H1 (cell line): ENCODE data around the gene GAK. TPM values are rescaled to one million over a fixed set of nuclear protein-coding genes. Genes with fewer than 3 reads are reported as not detected.

Experiments used
- CTCF ChIA-PET: fragments of 300-600 bp; sonication (Branson Sonifier 250); formaldehyde crosslinking; loops from one replicate; lab custom pipeline; 2021; ENCODE audit not compliant: partially characterized antibody; lab: Charles Lee
- POLR2A ChIA-PET: fragments of 300-600 bp; sonication (Branson Sonifier 250); formaldehyde crosslinking; loops from one replicate; lab custom pipeline; 2021; ENCODE audit warnings: inconsistent platforms; ENCODE audit not compliant: partially characterized antibody; lab: Charles Lee
- DNase-seq, 2 experiments: peaks; one replicate each; pipeline versions ENCODE4 v3.0.0 to v3.0.0-alpha.2; 2010 to 2022; ENCODE audit warnings: low spot score in 2 of 2, low read depth in 1 of 2, mixed read lengths in 1 of 2
- FAIRE-seq: peaks from 2 replicates; lab custom pipeline; 2011; peaks lifted over from hg19 to GRCh38; lab: Jason Lieb, UNC
- H2AFZ ChIP-seq: 2 replicates; pipeline ENCODE4 v1.8.1; 2012; ENCODE audit warnings: low read length, inconsistent platforms
- H2AK5ac ChIP-seq: 2 replicates; pipeline ENCODE4 v1.6.1; 2013; ENCODE audit warnings: low read depth, low read length
- H2BK120ac ChIP-seq: replicated peaks from 2 replicates; pipeline ENCODE3; 2013; ENCODE audit warnings: low read depth, low read length, inconsistent platforms
- H2BK12ac ChIP-seq: 2 replicates; pipeline ENCODE4 v1.6.1; 2013; ENCODE audit warnings: low read depth, low read length
- H2BK15ac ChIP-seq: 2 replicates; pipeline ENCODE4 v1.6.1; 2013; ENCODE audit warnings: low read length
- H2BK20ac ChIP-seq: 2 replicates; pipeline ENCODE4 v1.6.1; 2013; ENCODE audit warnings: low read length
- H2BK5ac ChIP-seq: 2 replicates; pipeline ENCODE4 v1.6.1; 2013; ENCODE audit warnings: low read depth, low read length
- H3K14ac ChIP-seq: 2 replicates; pipeline ENCODE4 v1.6.1; 2013; ENCODE audit warnings: inconsistent platforms; ENCODE audit not compliant: insufficient read length
- H3K18ac ChIP-seq: 2 replicates; pipeline ENCODE4 v1.6.1; 2013; ENCODE audit warnings: low read length; ENCODE audit errors: extremely low read depth
- H3K23ac ChIP-seq: 2 replicates; pipeline ENCODE4 v1.6.1; 2013; ENCODE audit warnings: inconsistent platforms; ENCODE audit not compliant: insufficient read length
- H3K23me2 ChIP-seq: 2 replicates; pipeline ENCODE4 v1.6.1; 2013; ENCODE audit warnings: low read depth, low read length
- H3K27ac ChIP-seq: 2 replicates; pipeline ENCODE4 v1.6.1; 2011; ENCODE audit warnings: low read depth, low read length, inconsistent platforms
- H3K27me3 ChIP-seq, 4 experiments: replicated peaks in 1 of 4; 1 replicate in 1 of 4; 2 replicates in 3 of 4; pipeline versions ENCODE4 v1.6.1 to v1.8.1; 2011 to 2013; ENCODE audit warnings: low read length in 3 of 4, mild to moderate bottlenecking in 3 of 4, inconsistent platforms in 2 of 4, mixed read lengths in 2 of 4, moderate library complexity in 1 of 4; ENCODE audit not compliant: control insufficient read depth in 3 of 4, insufficient read depth in 3 of 4; ENCODE audit errors: extremely low read depth in 1 of 4
- H3K36me3 ChIP-seq, 4 experiments: 2 replicates each; pipeline versions ENCODE4 v1.6.1 to v1.8.1; 2011 to 2013; ENCODE audit warnings: mild to moderate bottlenecking in 4 of 4, low read length in 3 of 4, moderate library complexity in 2 of 4, control low read depth in 1 of 4, inconsistent platforms in 1 of 4; ENCODE audit not compliant: insufficient read depth in 4 of 4, control insufficient read depth in 2 of 4
- H3K4ac ChIP-seq: replicated peaks from 2 replicates; pipeline ENCODE3; 2013; ENCODE audit warnings: low read length, low read depth, mixed read lengths, inconsistent platforms; ENCODE audit not compliant: insufficient read length
- H3K4me1 ChIP-seq, 4 experiments: replicated peaks in 1 of 4; 1 replicate in 1 of 4; 2 replicates in 3 of 4; pipeline versions ENCODE4 v1.6.1 to v1.8.1; 2011 to 2013; ENCODE audit warnings: low read length in 3 of 4, inconsistent platforms in 2 of 4, mixed read lengths in 1 of 4; ENCODE audit not compliant: insufficient read depth in 4 of 4, control insufficient read depth in 3 of 4
- H3K4me2 ChIP-seq, 2 experiments: 2 replicates each; pipeline versions ENCODE4 v1.6.1 to v1.8.1; 2011 to 2013; ENCODE audit warnings: low read depth in 2 of 2, low read length in 2 of 2, control low read depth in 1 of 2, inconsistent platforms in 1 of 2, mild to moderate bottlenecking in 1 of 2; ENCODE audit not compliant: insufficient read depth in 1 of 2
- H3K4me3 ChIP-seq, 4 experiments: fragments of 200-600, 300-600 bp in 1 of 4; sonication (generic), shearing (Covaris generic), sonication (Bioruptor Twin) in 1 of 4; 2 replicates each; pipeline versions ENCODE4 v1.5.1 to v1.8.1; 2011 to 2016; ENCODE audit warnings: low read length in 4 of 4, low read depth in 3 of 4, control low read depth in 2 of 4, inconsistent platforms in 2 of 4, mild to moderate bottlenecking in 2 of 4, mixed read lengths in 1 of 4, moderate library complexity in 1 of 4; ENCODE audit not compliant: insufficient read depth in 2 of 4; ENCODE audit errors: extremely low read depth in 1 of 4
- H3K56ac ChIP-seq: replicated peaks from 2 replicates; pipeline ENCODE3; 2013; ENCODE audit warnings: low read depth, mild to moderate bottlenecking, mixed read lengths, low read length, inconsistent platforms; ENCODE audit not compliant: insufficient read length
- H3K79me1 ChIP-seq: 2 replicates; pipeline ENCODE4 v1.6.1; 2013; ENCODE audit warnings: low read depth, low read length, control low read depth
- H3K79me2 ChIP-seq, 2 experiments: 2 replicates each; pipeline versions ENCODE4 v1.6.1 to v1.8.1; 2012 to 2013; ENCODE audit warnings: low read length in 2 of 2, mild to moderate bottlenecking in 2 of 2, inconsistent platforms in 1 of 2; ENCODE audit not compliant: insufficient read depth in 2 of 2, control insufficient read depth in 1 of 2
- H3K9ac ChIP-seq, 4 experiments: replicated peaks in 1 of 4; 1 replicate in 1 of 4; 2 replicates in 3 of 4; pipeline versions ENCODE4 v1.6.1 to v1.8.1; 2011 to 2013; ENCODE audit warnings: low read depth in 3 of 4, low read length in 3 of 4, control low read depth in 2 of 4, mild to moderate bottlenecking in 2 of 4, moderate library complexity in 2 of 4, inconsistent platforms in 1 of 4; ENCODE audit errors: extremely low read depth in 1 of 4
- H3K9me3 ChIP-seq, 2 experiments: 2 replicates each; pipeline versions ENCODE4 v1.6.1 to v1.8.1; 2012 to 2013; ENCODE audit warnings: mild to moderate bottlenecking in 2 of 2, moderate library complexity in 2 of 2, control low read depth in 1 of 2, inconsistent platforms in 1 of 2, low read depth in 1 of 2, low read length in 1 of 2, mixed read lengths in 1 of 2; ENCODE audit not compliant: insufficient read depth in 2 of 2
- H4K20me1 ChIP-seq, 2 experiments: replicated peaks in 1 of 2; 2 replicates each; pipeline versions ENCODE3 to v1.8.1; 2011 to 2013; ENCODE audit warnings: inconsistent platforms in 2 of 2, low read length in 2 of 2, mild to moderate bottlenecking in 1 of 2; ENCODE audit not compliant: insufficient read depth in 2 of 2, control insufficient read depth in 1 of 2
- H4K5ac ChIP-seq: 2 replicates; pipeline ENCODE4 v1.6.1; 2013; ENCODE audit warnings: low read length, low read depth, mixed read lengths, inconsistent platforms; ENCODE audit not compliant: insufficient read length
- H4K8ac ChIP-seq: 2 replicates; pipeline ENCODE4 v1.8.0; 2013; ENCODE audit warnings: mild to moderate bottlenecking, moderate library complexity, low read length, inconsistent platforms; ENCODE audit not compliant: insufficient read depth; ENCODE audit errors: extremely low read depth
- H4K91ac ChIP-seq: replicated peaks from 2 replicates; pipeline ENCODE3; 2013; ENCODE audit warnings: low read length, mixed read lengths, inconsistent platforms; ENCODE audit not compliant: insufficient read length
- POLR2A ChIP-seq, 2 experiments: IDR thresholded peaks; 1 replicate in 1 of 2; 2 replicates in 1 of 2; pipeline ENCODE4 v1.6.1; 2011; ENCODE audit warnings: low read depth in 2 of 2, low read length in 2 of 2, mild to moderate bottlenecking in 2 of 2; ENCODE audit errors: control extremely low read depth in 1 of 2
- RAD21 ChIP-seq, 2 experiments: IDR thresholded peaks in 1 of 2; conservative IDR thresholded peaks in 1 of 2; 2 replicates each; pipeline ENCODE4 v1.6.1; 2011; ENCODE audit warnings: low read depth in 2 of 2, low read length in 2 of 2, improper control_type of control experiment in 1 of 2, inconsistent platforms in 1 of 2, mild to moderate bottlenecking in 1 of 2, moderate library complexity in 1 of 2
- WGBS, 2 experiments: shearing (Covaris generic) in 1 of 2; methylation state at CpG; one replicate each; pipeline versions ENCODE4 v1.1.6 to v1.1.7; 2013 to 2015; ENCODE audit warnings: low lambda C conversion rate in 2 of 2, mixed read lengths in 2 of 2, inconsistent platforms in 1 of 2, low coverage in 1 of 2, missing lambda C conversion rate in 1 of 2; ENCODE audit not compliant: insufficient replicate concordance in 2 of 2, insufficient coverage in 1 of 2, insufficient read length in 1 of 2; ENCODE audit errors: extremely low coverage in 1 of 2, missing lambda C conversion rate in 1 of 2; 5-methylcytosine and 5-hydroxymethylcytosine counted together
- polyA plus RNA-seq, 7 experiments: library from polyadenylated mRNA; depleted of rRNA in 3 of 7; stranded (reverse) in 5 of 7; unstranded in 2 of 7; fragments of >200 nt in 5 of 7; fragments of 200-250 nt in 2 of 7; gene quantifications; 1 replicate in 5 of 7; 2 replicates in 1 of 7; 4 replicates in 1 of 7; pipeline versions ENCODE4 v1.2.1 to v1.2.3, GENCODE V29; 2011 to 2013; ENCODE audit warnings: missing spikeins in 2 of 7, mixed read lengths in 2 of 7
- total RNA-seq: library from RNA; stranded (reverse); fragmentation: NEBNext Ultra II Directional; extraction: Animal tissue kit (Norgen Biotek cat#: 25700); gene quantifications from 2 replicates; pipeline ENCODE4 v1.2.1, GENCODE V29; 2021
- TF ChIP-seq, protein P1 (sequence below), 3 experiments: IDR thresholded peaks; 1 replicate in 2 of 3; 2 replicates in 1 of 3; pipeline versions ENCODE4 v1.5.1 to v1.6.1; 2011; ENCODE audit warnings: low read length in 3 of 3, mild to moderate bottlenecking in 3 of 3, inconsistent platforms in 2 of 3, low read depth in 1 of 3, moderate library complexity in 1 of 3; ENCODE audit not compliant: insufficient read depth in 1 of 3; ENCODE audit errors: control extremely low read depth in 1 of 3

GAK gene
- total and polyA plus RNA-seq, 2 of the 8 experiments (the other 6 are each of a cell fraction or from before 2014, with no cell fraction given): 31.5 to 70.8 TPM

DNA sequence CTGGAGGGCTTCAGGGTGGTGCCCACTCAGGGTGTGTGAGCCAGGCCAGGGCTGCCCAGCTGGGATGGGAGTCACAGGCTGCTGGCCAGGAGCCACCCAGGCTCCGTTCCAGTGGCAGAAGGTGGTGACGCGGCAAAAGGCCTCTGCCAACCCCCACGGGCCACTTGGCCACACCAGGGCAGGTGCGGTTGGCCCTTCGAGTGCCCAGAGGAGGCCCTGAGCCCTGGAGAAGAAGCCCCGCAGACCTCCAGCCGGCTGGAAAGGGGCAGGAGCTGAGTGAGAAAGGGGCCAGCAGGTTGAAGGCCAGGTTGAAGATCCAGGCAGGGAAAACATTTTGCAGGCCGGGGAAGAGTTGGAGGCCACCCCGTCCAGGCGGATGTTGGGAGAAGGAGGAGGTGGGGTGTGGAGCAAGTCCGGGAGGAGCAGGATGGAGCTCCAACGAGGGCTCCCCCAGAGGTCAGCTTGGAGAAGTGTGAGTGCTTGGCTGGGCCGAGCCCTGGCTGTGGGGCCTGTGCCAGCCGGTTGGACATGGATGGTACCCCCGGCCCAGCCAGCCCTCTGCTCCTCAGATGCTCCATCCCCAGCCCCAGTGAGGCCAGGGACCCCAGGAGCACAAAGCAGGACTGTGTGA, 103.4 kb downstream of the GAK start:
- no peak overlapping the region for H4K91ac ChIP-seq
- H2AK5ac ChIP-seq: no peak overlapping the region
- no peak for FAIRE-seq
- H4K20me1 ChIP-seq: peaks cover 1 to 14% of the 10 kb centered on the region in 2 experiments
- no peak overlapping the region for H2BK15ac ChIP-seq
- no peak overlapping the region for H3K18ac ChIP-seq
- H3K4ac ChIP-seq: no peak overlapping the region
- no peak overlapping the region for H2BK5ac ChIP-seq
- H3K23me2 ChIP-seq: peaks cover 5% of the 10 kb centered on the region; the same call in 1 of the 2 replicates
- H3K23ac ChIP-seq: no peak overlapping the region
- H2BK12ac ChIP-seq: no peak overlapping the region
- H3K4me3 ChIP-seq: no peak overlapping the region
- H2BK20ac ChIP-seq: no peak overlapping the region
- DNase-seq: no peak
- H4K5ac ChIP-seq: no peak overlapping the region
- no peak overlapping the region for H4K8ac ChIP-seq
- TF ChIP-seq RAD21 (IDR thresholded peaks at IDR 0.05 in 1 of 2, conservative IDR thresholded peaks at IDR 0.05 in 1 of 2; ENCODE audit: low read depth in 2 of 2, low read length in 2 of 2) (peak; percentile 39 to 44; a peak in 3 of 4 replicates), POLR2A (IDR thresholded peaks at IDR 0.05; ENCODE audit: control extremely low read depth in 1 of 2, low read depth in 2 of 2, low read length in 2 of 2) (no peak)
- TF ChIP-seq, protein P1, sequence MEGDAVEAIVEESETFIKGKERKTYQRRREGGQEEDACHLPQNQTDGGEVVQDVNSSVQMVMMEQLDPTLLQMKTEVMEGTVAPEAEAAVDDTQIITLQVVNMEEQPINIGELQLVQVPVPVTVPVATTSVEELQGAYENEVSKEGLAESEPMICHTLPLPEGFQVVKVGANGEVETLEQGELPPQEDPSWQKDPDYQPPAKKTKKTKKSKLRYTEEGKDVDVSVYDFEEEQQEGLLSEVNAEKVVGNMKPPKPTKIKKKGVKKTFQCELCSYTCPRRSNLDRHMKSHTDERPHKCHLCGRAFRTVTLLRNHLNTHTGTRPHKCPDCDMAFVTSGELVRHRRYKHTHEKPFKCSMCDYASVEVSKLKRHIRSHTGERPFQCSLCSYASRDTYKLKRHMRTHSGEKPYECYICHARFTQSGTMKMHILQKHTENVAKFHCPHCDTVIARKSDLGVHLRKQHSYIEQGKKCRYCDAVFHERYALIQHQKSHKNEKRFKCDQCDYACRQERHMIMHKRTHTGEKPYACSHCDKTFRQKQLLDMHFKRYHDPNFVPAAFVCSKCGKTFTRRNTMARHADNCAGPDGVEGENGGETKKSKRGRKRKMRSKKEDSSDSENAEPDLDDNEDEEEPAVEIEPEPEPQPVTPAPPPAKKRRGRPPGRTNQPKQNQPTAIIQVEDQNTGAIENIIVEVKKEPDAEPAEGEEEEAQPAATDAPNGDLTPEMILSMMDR (IDR thresholded peaks at IDR 0.05; ENCODE audit: control extremely low read depth in 1 of 3, insufficient read depth in 1 of 3, low read depth in 1 of 3, low read length in 3 of 3): peak in 2 of 3 experiments; percentile 13 to 57; a peak in 2 of 4 replicates
- no peak overlapping the region for H2BK120ac ChIP-seq
- peaks cover 0 to 4% (median 2%) of the 10 kb centered on the region in 4 experiments; a peak in 3 of 7 replicates for H3K4me1 ChIP-seq
- H3K14ac ChIP-seq: no peak overlapping the region
- H3K79me2 ChIP-seq: no peaks in the 10 kb centered on the region
- ChIA-PET CTCF (interaction anchor here (0.7 to 2.3 kb wide), 8 partner anchors 14 to 229 kb away, joined by 3 to 7 read pairs (median 3); no protein-coding TSS in a partner anchor), POLR2A (no interaction called here)
- H3K4me2 ChIP-seq: no peak overlapping the region
- WGBS, 2 experiments: 74% methylated on average over 16 of the region's 16 CpGs; no CpG with 5 or more reads in 1 of the 2 experiments
- H3K9me3 ChIP-seq: no peaks in the 10 kb centered on the region
- no peaks in the 10 kb centered on the region for H3K79me1 ChIP-seq
- H2AFZ ChIP-seq: no peak overlapping the region
- H3K56ac ChIP-seq: no peak overlapping the region
- peaks cover 33 to 44% (median 41%) of the 10 kb centered on the region in 4 experiments for H3K27me3 ChIP-seq
- no peaks in the 10 kb centered on the region for H3K36me3 ChIP-seq
- no peak overlapping the region for H3K27ac ChIP-seq
- no peak overlapping the region for H3K9ac ChIP-seq
